Right atrium auricular region (tissue), 2 donors: ENCODE data around the gene CAPN7. TPM values are rescaled to one million over a fixed set of nuclear protein-coding genes. Genes with fewer than 3 reads are reported as not detected.

Source experiments
- DNase-seq: peaks from one replicate; pipeline ENCODE4 v3.0.0-alpha.2; 2019; ENCODE audit warnings: low spot score
- H3K27ac ChIP-seq, 2 donors: fragments of 200-600 bp; sonication (generic); 1 replicate in 1 of 2; 2 replicates in 1 of 2; pipeline ENCODE4 v1.5.1; 2016 to 2019
- H3K27me3 ChIP-seq, 2 donors: fragments of 200-600 bp; sonication (generic); one replicate each; pipeline versions ENCODE4 v1.5.1 to v1.6.0; 2017 to 2019
- H3K36me3 ChIP-seq: fragments of 200-600 bp; sonication (generic); one replicate; pipeline ENCODE4 v1.5.1; 2016
- H3K4me1 ChIP-seq, 2 donors: fragments of 200-600 bp; sonication (generic); one replicate each; pipeline versions ENCODE4 v1.5.1 to v1.6.0; 2017 to 2019
- H3K4me3 ChIP-seq, 2 donors: fragments of 200-600 bp; sonication (generic); 1 replicate in 1 of 2; 2 replicates in 1 of 2; pipeline ENCODE4 v1.5.1; 2017 to 2019; ENCODE audit warnings: mild to moderate bottlenecking in 1 of 2, moderate library complexity in 1 of 2
- H3K9me3 ChIP-seq, 2 donors: fragments of 200-600 bp; sonication (generic); one replicate each; pipeline ENCODE4 v1.5.1; 2019
- total RNA-seq, 2 donors: library from RNA; depleted of rRNA; stranded (reverse); fragments of >200 nt; gene quantifications; one replicate each; pipeline ENCODE4 v1.1.0, GENCODE V29; 2016
- TF ChIP-seq, protein P1 (sequence below), 2 donors: fragments of 200-600 bp; sonication (generic); IDR thresholded peaks; one replicate each; pipeline ENCODE4 v1.5.1; 2019; ENCODE audit warnings: antibody characterized with exemption in 2 of 2

Gene CAPN7
- total RNA-seq, 2 donors from 2014 or later: 21.2 to 21.3 TPM

DNA sequence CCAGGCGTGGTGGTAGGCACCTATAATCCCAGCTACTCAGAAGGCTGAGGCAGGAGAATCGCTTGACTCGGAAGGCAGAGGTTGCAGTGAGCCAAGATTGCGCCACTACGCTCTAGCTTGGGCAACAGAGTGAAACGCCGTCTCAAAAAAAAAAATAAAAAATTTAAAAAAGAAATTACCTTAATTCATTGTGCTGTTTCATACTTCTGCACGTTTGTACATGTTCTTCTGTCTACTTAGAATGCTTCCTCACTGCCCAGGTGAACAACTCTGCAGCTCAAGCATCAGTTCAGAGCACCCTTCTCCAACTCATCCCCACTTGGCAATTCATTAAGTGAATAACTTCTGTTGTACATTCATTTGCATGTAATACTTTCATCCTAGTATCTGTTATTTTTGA lies 14.0 kb downstream of the CAPN7 start:
- H3K27ac ChIP-seq: no peak overlapping the region
- peaks cover 0 to 21% of the 10 kb centered on the region in 2 donors for H3K4me1 ChIP-seq
- no peak for DNase-seq
- TF ChIP-seq, protein P1, sequence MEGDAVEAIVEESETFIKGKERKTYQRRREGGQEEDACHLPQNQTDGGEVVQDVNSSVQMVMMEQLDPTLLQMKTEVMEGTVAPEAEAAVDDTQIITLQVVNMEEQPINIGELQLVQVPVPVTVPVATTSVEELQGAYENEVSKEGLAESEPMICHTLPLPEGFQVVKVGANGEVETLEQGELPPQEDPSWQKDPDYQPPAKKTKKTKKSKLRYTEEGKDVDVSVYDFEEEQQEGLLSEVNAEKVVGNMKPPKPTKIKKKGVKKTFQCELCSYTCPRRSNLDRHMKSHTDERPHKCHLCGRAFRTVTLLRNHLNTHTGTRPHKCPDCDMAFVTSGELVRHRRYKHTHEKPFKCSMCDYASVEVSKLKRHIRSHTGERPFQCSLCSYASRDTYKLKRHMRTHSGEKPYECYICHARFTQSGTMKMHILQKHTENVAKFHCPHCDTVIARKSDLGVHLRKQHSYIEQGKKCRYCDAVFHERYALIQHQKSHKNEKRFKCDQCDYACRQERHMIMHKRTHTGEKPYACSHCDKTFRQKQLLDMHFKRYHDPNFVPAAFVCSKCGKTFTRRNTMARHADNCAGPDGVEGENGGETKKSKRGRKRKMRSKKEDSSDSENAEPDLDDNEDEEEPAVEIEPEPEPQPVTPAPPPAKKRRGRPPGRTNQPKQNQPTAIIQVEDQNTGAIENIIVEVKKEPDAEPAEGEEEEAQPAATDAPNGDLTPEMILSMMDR (IDR thresholded peaks at IDR 0.05): no peak
- H3K36me3 ChIP-seq: peaks cover 78% of the 10 kb centered on the region
- H3K9me3 ChIP-seq: no peaks in the 10 kb centered on the region
- H3K27me3 ChIP-seq: no peaks in the 10 kb centered on the region
- H3K4me3 ChIP-seq: no peak overlapping the region

DNA sequence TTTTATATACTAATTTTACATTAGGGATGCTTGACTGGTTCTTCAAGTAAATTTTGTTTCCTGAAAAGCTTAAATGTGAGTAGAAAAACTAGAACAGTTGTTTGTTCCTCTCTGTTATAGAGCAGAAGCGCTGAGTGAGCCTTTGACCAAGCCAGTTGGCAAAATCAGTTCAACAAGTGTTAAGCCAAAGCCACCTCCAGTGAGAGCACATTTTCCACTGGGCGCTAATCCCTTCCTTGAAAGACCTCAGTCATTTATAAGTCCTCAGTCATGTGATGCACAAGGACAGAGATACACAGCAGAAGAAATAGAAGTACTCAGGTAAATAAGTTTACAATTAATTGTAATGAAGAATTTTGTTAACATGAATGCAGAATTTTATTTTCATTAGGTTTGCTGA lies 14.6 kb downstream of the CAPN7 start:
- TF ChIP-seq, protein P1 (IDR thresholded peaks at IDR 0.05): no peak
- Histone ChIP-seq H3K4me3 (no peak overlapping the region), H3K9me3 (no peaks in the 10 kb centered on the region), H3K36me3 (peaks cover 74% of the 10 kb centered on the region), H3K4me1 (peaks cover 0 to 21% of the 10 kb centered on the region in 2 donors), H3K27me3 (no peaks in the 10 kb centered on the region), H3K27ac (no peak overlapping the region)
- no peak for DNase-seq

DNA sequence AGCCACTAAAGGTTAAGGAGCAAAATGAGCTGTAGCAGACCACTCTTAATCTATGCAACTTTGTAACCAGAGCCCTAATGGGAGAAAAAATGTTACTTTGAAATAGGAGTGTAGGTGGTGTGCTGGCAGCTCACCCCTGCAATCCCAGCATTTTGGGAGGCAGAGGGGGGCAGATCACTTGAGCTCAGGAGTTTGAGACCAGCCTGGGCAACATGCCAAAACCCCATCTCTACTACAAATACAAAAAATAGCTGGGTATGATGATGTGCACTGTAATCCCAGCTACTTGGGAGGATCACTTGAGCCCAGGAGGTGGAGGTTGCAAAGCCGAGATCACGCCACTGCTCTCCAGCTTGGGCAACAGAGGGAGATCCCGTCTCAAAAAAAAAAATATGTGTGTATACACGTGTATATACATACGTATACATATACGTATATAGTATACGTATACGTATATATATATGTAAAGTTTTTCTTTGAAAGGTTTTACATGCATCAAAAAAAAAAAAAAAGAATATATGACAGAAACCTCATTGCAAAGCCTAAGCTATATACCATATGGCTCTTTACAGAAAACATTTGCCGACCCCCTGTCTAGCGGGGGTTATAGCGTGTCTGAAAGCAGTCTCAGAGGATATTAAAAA lies 15.7 kb downstream of the CAPN7 start:
- Histone ChIP-seq H3K36me3 (peaks cover 70% of the 10 kb centered on the region), H3K4me3 (no peak overlapping the region), H3K4me1 (peaks cover 0 to 17% of the 10 kb centered on the region in 2 donors), H3K27ac (no peak overlapping the region), H3K27me3 (no peaks in the 10 kb centered on the region), H3K9me3 (no peaks in the 10 kb centered on the region)
- TF ChIP-seq, protein P1 (IDR thresholded peaks at IDR 0.05): no peak
- no peak for DNase-seq

DNA sequence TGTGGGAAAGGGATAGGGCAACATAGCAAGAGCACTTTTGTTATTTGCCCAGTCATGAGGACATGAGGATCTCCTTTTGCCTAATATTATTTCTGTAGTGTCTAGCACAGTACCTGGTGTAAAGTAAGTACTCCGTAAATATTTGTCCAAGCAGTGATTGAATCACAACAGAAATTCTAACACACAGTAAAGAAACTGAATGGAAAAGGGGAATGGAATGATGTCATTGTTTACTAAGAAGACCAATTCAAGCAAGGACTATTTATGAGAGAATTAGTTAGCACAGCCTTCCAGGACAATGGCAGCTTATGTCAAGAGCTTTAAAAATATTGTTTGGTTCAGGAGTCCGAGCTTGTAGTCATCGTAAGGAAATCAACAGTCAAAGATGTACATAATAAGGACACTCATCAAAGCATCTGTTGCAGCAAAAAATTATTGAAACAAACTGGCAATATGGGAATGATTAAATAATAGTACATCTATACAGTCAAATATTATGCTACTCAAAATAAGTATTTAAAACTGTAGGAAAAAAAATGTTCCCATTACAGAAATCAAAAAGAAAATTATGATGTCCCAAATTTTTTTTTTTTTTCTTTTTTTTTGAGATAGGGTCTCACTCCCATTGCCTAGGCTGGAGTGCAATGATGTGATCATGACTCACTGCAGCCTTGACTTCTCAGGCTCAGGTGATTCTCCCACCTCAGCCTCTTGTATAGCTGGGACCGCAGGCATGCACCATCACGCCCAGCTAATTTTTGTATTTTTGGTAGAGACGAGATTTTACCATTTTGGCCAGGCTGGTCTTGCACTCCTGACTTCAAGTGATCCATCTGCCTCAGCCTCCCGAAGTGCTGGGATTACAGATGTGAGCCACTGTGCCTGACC lies 17.9 kb downstream of the CAPN7 start:
- H3K4me1 ChIP-seq: no peaks in the 10 kb centered on the region
- TF ChIP-seq, protein P1 (IDR thresholded peaks at IDR 0.05): no peak
- H3K36me3 ChIP-seq: peaks cover 71% of the 10 kb centered on the region
- DNase-seq: no peak
- H3K27ac ChIP-seq: no peak overlapping the region
- H3K27me3 ChIP-seq: no peaks in the 10 kb centered on the region
- H3K9me3 ChIP-seq: no peaks in the 10 kb centered on the region
- no peak overlapping the region for H3K4me3 ChIP-seq

DNA sequence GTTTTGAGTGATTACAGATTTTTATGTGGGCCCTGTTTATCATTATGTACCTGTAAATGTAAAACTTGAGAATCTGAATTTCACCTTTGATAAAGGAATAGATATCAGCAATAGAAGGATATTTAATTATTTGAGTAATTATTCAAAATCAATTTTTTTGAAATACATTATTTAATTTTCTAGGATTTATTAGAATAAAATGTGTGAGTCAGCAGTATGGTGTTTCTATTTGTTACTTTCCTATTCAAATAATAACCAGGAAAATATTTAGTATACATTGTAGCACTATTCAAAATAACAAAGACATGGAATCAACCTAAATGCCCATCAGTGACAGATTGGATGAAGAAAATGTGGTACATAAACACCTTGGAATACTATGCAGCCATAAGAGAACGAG lies 22.1 kb downstream of the CAPN7 start:
- TF ChIP-seq, protein P1 (IDR thresholded peaks at IDR 0.05): no peak
- Histone ChIP-seq H3K36me3 (peaks cover 61% of the 10 kb centered on the region), H3K4me3 (no peak overlapping the region), H3K4me1 (no peaks in the 10 kb centered on the region), H3K27me3 (no peaks in the 10 kb centered on the region), H3K9me3 (no peaks in the 10 kb centered on the region), H3K27ac (no peak overlapping the region)
- DNase-seq: no peak
